Body of pancreas (tissue), 4 donors: Measurements from ENCODE around the gene PHKA2. TPM values are rescaled to one million over a fixed set of nuclear protein-coding genes. Genes with fewer than 3 reads are reported as not detected.

Experiments used
- ATAC-seq: fragments of 150-250 bp; one replicate; pipeline ENCODE4 v1.9.1; 2016
- DNase-seq, 4 donors: peaks; one replicate each; pipeline ENCODE4 v3.0.0-alpha.2; 2019
- H3K27ac ChIP-seq, 4 donors: fragments of 200-600 bp; sonication (generic); 1 replicate in 3 of 4; 2 replicates in 1 of 4; pipeline versions ENCODE4 v1.5.1 to v1.6.1; 2016 to 2019; ENCODE audit warnings: mild to moderate bottlenecking in 1 of 4, mixed read lengths in 1 of 4, moderate library complexity in 1 of 4
- H3K27me3 ChIP-seq, 2 donors: fragments of 200-600 bp; sonication (generic); one replicate each; pipeline ENCODE4 v1.6.0; 2016; ENCODE audit warnings: mild to moderate bottlenecking in 1 of 2
- H3K36me3 ChIP-seq, 2 donors: fragments of 200-600 bp; sonication (generic); replicated peaks in 1 of 2; 2 replicates each; pipeline ENCODE4 v1.5.1; 2016; ENCODE audit warnings: low read depth in 2 of 2; ENCODE audit not compliant: insufficient read depth in 1 of 2
- H3K4me1 ChIP-seq: fragments of 200-600 bp; sonication (generic); one replicate; pipeline ENCODE4 v1.6.0; 2016
- H3K4me3 ChIP-seq, 2 donors: fragments of 200-600 bp; sonication (generic); 1 replicate in 1 of 2; 2 replicates in 1 of 2; pipeline ENCODE4 v1.5.1; 2016 to 2019
- H3K9me3 ChIP-seq, 3 donors: fragments of 200-600 bp; sonication (generic); 1 replicate in 2 of 3; 2 replicates in 1 of 3; pipeline ENCODE4 v1.5.1; 2016
- CTCF ChIP-seq, 7 experiments: fragments of 450-650 bp in 4 of 7; fragments of 200-600 bp in 3 of 7; sonication (generic) in 3 of 7; IDR thresholded peaks; one replicate each; pipeline ENCODE4 v1.5.1; 2016 to 2019; ENCODE audit warnings: antibody characterized with exemption in 7 of 7
- POLR2A ChIP-seq, 3 donors: fragments of 450-650 bp; IDR thresholded peaks; one replicate each; pipeline ENCODE4 v1.6.1; 2016; ENCODE audit warnings: antibody characterized with exemption in 3 of 3, mild to moderate bottlenecking in 2 of 3
- WGBS, 2 donors: methylation state at CpG; one replicate each; pipeline ENCODE4 v1.1.5; 2017; 5-methylcytosine and 5-hydroxymethylcytosine counted together
- intact Hi-C: fragments of 100-400 bp; cut with DNase I; formaldehyde crosslinking; loops from one replicate; pipeline ENCODE4 v1.15.1; 2023
- total RNA-seq, 2 donors: library from RNA; depleted of rRNA; stranded (reverse); fragments of >200 nt; gene quantifications; one replicate each; pipeline ENCODE4 v1.1.0, GENCODE V29; 2016

PHKA2 gene
- total RNA-seq, 2 donors from 2014 or later, result 21.0 to 37.6 TPM

GRCh38 chrX:18887177-18887824, 96.6 kb downstream of the PHKA2 start:
- Histone ChIP-seq H3K27ac (peak overlapping the region in 3 of 4 donors; percentile 60 to 70 (median 64)), H3K27me3 (no peaks in the 10 kb centered on the region), H3K9me3 (no peaks in the 10 kb centered on the region), H3K4me3 (no peak overlapping the region), H3K36me3 (no peaks in the 10 kb centered on the region), H3K4me1 (peaks cover 22% of the 10 kb centered on the region)
- TF ChIP-seq CTCF (IDR thresholded peaks at IDR 0.05) (no peak), POLR2A (IDR thresholded peaks at IDR 0.05) (no peak)
- ATAC-seq (peak; percentile 9), DNase-seq (no peak)
- intact Hi-C loops, result no loop called here
- WGBS, 2 donors, result 5 to 22% methylated on average over 4 to 15 of the region's 25 CpGs

- 0 to 4% methylated on average over 11 to 25 of the region's 26 CpGs for WGBS, 2 donors
- Histone ChIP-seq H3K36me3 (no peaks in the 10 kb centered on the region), H3K27ac (peak overlapping the region in 3 of 4 donors; percentile 60 to 70 (median 64)), H3K4me3 (no peak overlapping the region), H3K4me1 (peaks cover 22% of the 10 kb centered on the region), H3K27me3 (no peaks in the 10 kb centered on the region), H3K9me3 (no peaks in the 10 kb centered on the region)
- DNase-seq (peak; percentile 68 to 78 (median 76)), ATAC-seq (peak; percentile 77)
- TF ChIP-seq CTCF (IDR thresholded peaks at IDR 0.05), result peak; percentile 20 to 82 (median 62)
- TF ChIP-seq POLR2A (IDR thresholded peaks at IDR 0.05), result peak in 2 of 3 donors; percentile 21 to 39
- intact Hi-C loops, result no loop called here
These were observed 97.4 kb downstream of the PHKA2 start for GRCh38 chrX:18886344-18887161.

GRCh38 chrX:18886005-18886343, 97.9 kb downstream of the PHKA2 start:
- H3K27me3 ChIP-seq, result no peaks in the 10 kb centered on the region
- DNase-seq (no peak), ATAC-seq (peak; percentile 3)
- no peak overlapping the region for H3K4me3 ChIP-seq
- H3K27ac ChIP-seq, result peak overlapping the region in 3 of 4 donors; percentile 60 to 70 (median 64)
- 14% methylated on average over 11 to 12 of the region's 12 CpGs for WGBS, 2 donors
- H3K36me3 ChIP-seq, result no peaks in the 10 kb centered on the region
- intact Hi-C loops, result no loop called here
- TF ChIP-seq POLR2A (IDR thresholded peaks at IDR 0.05) (no peak), CTCF (IDR thresholded peaks at IDR 0.05) (no peak)
- peaks cover 22% of the 10 kb centered on the region for H3K4me1 ChIP-seq
- no peaks in the 10 kb centered on the region for H3K9me3 ChIP-seq

GRCh38 chrX:18885328-18886004, 98.4 kb downstream of the PHKA2 start:
- DNase-seq, result no peak
- Histone ChIP-seq H3K36me3 (no peaks in the 10 kb centered on the region), H3K9me3 (no peaks in the 10 kb centered on the region), H3K4me3 (no peak overlapping the region), H3K27me3 (no peaks in the 10 kb centered on the region), H3K4me1 (peaks cover 22% of the 10 kb centered on the region), H3K27ac (peak overlapping the region in 3 of 4 donors; percentile 60 to 70 (median 64))
- intact Hi-C loops, result no loop called here
- TF ChIP-seq POLR2A (IDR thresholded peaks at IDR 0.05) (no peak), CTCF (IDR thresholded peaks at IDR 0.05) (no peak)
- WGBS, 2 donors, result 26 to 41% methylated on average over 6 to 8 of the region's 8 CpGs
- ATAC-seq, result no peak
